ENCODE results near the gene IMP4.

- no peak for TF ChIP-seq CTCF (IDR thresholded peaks at IDR 0.05; ENCODE audit: low read depth, low read length, missing input control)
- TF ChIP-seq TAF1 (conservative IDR thresholded peaks at IDR 0.05), result no peak
These were observed 35.7 kb downstream of the IMP4 start for GRCh38 chr2:130378206-130378897.
